Measurements from ENCODE around the gene ATP6V0C.

The ATP6V0C gene

DNA sequence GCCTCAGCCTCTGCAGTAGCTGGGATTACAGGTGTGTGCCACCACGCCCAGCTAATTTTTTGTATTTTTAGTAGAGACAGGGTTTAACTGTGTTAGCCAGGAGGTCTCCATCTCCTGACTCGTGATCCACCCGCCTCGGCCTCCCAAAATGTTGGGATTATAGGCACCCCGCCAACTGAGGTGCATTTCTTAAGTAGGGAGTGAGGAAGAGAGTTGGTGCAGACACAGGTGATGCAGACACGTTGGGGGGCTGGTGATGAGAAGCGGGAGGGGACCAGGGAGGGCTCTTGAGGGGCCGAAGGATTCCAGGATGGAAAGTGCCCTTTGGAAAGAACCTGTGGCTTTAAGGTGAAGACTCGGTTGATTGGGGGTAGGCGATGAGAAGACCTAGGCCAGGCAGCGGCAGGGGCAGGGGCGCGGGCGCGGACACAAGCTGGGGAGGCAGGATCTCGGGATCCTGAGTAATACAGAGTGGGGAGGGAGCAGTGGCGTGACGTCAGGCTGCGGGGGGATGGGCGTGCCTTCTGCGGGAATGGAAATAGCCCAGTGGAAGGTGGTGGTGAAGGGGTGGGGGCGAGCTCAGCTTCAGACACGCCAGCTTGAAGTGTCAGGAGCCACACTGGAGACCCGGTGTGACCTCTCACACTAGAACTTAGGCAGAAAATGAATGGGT lies 2.5 kb upstream of the ATP6V0C start:
- no peak for DNase-seq (ENCODE audit: low spot score)

DNA sequence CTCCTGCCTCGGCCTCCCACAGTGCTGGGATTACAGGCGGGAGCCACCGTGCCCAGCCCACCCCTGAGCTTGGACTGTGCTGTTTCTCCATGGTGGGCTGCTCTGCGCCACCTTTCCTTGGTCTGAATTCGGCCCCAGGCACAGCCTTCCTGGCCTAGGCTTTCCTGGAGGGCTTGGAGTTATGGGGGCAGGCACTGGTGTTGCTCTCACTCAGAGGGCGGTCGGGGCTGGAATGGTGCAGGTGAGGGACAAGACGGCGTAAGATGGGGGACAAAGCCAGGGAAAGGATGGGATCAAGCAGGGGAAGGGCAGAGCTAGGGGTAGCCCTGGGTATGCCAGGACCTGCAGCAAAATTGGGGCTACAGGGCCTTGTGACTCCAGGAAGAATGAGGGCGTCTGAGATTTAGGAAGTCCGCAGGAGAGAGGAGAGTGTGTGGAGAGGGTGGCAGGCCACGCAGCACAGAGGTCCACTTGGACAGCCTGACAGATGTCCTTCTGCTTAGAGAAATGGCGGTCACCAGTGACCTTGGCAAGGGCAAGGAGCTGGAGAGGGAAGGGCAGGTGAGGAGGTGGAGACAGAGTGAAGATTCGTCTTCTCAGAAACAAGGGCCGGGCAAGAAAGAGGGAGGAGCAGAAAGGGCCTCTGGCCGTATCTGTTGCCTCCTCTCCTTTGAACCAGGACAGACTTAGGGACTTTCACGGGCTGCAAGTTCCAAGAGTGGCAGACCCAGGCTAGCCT lies 1.6 kb upstream of the ATP6V0C start:
- DNase-seq (ENCODE audit: low spot score), result no peak

DNA sequence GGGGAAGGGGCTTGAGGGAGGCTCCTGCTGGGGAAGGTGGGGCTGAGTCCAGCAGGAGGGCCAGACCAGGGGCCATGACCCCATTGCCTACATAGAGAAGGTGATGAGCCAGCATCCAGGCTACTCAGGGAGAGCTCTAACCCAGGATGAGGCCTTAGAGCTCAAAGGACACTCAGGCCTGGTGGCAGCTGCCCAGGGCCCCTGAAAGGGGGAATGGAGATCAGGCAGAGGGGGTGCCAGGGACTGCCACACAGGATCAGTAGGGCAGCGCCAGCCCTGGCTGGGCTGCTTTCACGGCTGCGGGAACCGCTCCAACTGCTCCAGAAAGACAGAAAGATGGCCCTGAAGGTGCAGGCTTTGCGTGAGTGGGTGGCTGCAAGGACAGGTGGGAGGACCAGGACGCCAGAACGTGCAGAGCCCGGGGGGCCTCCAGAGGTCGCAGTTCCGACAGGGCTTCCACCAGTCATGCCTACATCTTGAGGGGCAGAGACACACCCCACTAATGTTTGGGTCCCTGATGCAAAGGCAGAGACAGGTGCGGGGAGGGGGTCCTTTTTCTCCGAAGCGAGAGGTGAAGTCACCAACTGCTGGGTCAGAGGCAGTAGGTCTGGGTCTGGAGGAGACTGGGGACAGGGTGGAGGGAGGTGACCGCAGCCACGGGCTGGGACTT lies 882 bp upstream of the ATP6V0C start:
- DNase-seq (ENCODE audit: low spot score), result peak; percentile 43

DNA sequence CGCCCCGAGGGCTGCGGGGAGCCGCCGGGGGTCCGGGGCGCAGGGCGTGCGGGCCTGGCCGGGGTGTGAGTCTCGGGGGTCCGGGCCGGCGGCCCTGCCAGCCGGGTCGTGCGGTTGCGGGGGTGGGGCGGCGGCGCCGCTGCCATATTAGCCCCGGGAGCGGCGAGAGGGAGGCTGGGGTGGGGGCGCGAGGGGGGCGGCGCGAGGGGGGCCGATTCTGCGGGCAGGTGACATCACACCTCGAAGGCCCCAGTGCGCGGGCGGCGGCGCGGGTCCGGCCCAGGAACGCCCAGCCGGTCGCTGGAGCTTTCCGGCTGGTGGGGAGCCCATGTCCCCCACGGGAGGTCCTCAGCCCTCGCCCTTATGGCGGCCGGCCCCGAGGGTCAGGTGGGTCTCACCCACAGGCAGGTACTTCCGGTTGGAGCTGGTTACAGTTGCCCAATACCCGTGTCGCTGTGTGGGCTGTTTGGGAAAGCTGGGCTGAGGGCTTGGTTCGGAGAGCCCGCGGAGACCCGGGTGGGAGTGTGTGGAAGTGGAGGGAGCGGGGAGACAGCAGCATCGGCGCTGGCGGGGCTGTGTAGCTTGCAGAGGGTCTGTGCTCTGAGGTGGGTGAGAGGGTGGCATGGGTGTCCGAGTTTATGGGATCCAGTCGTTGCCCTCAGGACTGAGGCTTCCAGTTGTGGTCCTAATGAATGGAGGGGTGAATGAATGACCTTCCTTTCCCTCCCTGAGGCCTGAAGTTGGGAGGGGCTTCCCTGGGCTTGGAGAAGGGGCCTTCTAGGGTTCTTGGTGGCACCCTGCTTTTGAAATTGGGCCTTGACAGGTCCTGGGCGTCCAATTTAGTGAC lies 804 bp downstream of the ATP6V0C start:
- DNase-seq (ENCODE audit: low spot score), result peak; percentile 63

DNA sequence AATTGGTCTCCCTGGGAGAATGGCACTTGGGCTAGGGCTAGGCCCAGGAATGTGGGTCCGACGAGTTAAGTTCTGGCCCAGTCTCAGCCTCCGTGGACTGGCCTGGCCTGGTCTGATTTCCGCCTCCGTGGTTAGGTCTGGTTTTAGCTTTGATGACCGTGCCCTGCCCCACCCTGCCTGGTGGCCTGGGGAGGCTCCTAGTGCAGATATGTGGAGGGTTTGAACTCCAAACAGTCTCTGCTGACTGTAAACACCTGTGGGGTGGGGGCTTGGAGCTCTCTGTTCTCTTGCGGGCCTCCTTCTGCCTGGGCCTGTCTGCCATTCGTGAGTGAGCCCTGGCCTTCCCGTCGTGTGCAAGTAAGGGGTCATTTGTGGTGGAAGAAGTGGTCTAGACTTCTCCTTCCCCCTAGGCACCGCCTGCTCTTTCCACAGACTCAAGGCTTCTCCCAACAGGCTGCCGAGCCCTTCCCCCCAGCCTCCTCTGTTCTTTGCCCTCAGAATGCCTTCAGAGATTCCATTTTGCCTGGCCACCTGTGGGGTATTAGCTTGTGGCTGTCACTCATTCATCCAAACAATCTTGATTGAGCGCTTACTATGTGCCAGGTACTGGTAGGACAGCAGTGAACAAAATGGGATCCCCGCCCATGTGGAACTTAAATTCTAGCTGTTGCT lies 1.6 kb downstream of the ATP6V0C start:
- DNase-seq (ENCODE audit: low spot score), result peak; percentile 78

DNA sequence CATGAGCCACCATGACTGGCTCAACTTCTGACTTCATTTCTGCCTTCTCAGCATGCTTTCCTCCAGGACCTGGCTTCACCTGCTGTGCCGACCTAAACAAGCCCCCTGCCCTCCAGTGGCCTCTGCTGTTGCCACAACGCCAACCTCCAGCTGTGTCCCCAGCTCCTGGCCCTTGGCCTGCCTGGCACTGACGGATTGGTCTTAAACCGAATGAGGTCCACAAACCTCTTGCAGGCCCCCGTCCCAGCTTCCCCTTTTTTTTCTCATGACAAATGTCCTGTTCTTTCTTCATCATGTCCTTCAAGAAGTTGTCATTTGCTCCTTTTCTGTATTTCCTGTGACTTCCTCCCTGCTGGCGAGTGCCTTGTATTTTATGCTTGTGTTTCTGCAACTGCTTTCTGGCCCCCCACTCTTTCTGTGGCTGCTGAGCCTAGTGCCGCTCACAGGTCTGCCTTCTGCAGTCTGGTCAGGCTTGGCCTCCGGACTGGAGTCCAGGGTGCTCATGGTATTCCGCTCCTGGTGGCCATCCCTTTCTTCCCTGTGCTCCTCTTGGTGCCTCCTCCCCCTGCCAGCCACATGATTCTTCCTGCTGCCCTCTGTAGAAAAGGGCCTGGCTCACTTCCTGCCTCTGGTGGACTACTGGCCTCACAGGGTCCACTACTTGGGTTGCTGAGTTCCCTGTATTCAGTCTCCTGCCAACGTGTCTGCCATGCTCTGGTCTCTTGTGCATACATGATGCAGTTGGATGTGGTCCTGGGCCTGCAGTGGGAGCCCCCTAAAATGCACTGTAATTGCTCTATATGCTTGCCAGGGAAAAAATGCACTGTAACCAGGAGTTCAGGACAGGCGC lies 2.9 kb downstream of the ATP6V0C start:
- DNase-seq (ENCODE audit: low spot score), result peak; percentile 39

DNA sequence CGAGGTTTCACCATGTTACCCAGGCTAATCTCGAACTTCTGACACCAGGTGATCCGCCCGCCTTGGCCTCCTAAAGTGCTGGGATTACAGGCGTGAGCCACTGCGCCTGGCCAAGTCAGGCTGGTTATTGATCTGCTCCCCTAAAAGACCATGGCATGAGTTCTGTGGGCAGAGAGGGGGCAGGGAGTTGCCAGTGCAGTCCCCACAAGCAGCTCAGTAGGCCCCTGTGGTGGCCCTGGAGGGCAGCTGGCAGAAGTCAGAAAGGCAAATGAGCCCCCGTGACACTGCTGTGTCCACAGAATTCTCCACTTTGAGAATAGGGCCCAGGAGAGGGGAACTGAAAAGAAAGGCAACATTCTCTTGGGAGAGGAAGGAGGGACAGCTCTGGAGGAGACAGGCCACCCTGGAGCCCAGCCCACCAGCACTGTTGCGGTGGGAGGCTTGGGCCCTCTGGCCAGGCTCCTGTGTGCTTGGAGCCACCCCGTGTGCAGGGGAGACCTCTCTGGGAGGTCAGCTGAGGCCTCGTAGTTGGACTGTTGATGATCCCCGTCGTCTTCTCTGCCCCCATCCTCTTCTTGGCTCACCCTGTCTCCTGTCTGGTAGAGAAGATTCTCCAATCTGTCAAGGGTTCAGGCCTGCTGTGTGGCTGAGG lies 4.3 kb downstream of the ATP6V0C start:
- DNase-seq (ENCODE audit: low spot score), result no peak

DNA sequence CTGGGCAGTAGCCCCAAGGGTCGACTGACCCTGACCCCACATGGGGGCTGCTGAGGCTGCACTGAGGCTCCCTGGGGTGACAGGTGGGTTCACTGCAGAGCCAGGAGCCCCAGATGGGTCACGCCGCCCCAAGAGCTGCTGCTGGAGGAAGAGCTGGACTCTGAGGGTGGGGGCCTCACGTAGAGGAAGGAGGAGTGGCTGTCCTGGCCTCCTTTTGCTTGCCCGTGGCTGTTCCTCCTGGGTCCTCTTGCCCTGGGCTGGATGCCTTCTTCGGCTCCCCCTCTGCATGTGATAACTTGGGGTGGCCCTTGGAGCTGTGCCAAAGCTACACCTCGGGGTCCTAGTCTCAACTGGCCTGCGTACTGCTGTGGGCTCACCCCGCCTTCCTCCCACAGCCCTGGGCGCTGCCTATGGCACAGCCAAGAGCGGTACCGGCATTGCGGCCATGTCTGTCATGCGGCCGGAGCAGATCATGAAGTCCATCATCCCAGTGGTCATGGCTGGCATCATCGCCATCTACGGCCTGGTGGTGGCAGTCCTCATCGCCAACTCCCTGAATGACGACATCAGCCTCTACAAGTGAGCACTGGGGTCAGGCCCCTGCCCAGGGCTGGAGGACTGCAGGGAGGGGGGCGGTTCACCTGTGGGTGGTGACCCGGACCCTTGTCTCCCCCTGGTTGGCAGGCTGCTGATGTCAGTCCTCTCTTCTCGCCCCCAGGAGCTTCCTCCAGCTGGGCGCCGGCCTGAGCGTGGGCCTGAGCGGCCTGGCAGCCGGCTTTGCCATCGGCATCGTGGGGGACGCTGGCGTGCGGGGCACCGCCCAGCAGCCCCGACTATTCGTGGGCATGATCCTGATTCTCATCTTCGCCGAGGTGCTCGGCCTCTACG lies 5.3 kb downstream of the ATP6V0C start:
- peak; percentile 54 for DNase-seq (ENCODE audit: low spot score)

DNA sequence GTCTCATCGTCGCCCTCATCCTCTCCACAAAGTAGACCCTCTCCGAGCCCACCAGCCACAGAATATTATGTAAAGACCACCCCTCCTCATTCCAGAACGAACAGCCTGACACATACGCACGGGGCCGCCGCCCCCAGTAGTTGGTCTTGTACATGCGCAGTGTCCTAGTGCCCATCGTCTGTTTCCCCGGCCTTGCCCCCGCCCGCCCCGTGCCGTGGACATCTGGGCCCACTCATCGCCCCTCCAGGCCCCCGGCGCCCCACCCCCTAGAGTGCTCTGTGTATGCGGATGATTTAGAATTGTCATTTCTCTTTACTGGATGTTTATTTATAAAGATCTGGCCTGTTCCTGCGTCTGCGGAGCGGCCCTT lies 5.9 kb downstream of the ATP6V0C start:
- no peak for DNase-seq (ENCODE audit: low spot score)

DNA sequence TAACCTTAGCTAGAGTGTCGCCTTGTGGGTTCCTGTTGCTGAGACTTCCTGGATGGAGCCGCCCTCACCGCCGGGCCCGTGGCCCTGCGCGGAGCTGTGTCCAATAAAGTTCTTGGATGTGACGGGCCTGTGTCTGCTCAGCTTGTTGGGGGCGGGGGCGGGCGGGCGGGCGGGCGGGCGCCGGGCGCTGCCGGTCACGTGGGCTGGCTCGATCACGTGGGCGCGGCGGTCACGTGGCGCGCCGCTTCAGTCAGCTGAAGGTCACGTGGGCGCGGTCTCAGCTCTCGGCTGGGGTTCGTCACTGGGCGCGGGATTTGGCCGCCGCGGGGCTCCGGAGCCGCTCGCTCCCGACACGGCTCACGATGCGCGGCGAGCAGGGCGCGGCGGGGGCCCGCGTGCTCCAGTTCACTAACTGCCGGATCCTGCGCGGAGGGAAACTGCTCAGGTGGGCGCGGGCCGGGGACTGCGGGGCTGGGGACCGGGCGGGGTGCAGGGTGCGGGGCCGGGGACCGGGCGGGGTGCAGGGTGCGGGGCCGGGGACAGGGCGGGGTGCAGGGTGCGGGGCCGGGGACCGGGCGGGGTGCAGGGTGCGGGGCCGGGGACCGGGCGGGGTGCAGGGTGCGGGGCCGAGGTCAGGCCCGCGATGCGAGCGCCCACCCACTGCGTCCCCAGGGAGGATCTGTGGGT lies 6.5 kb downstream of the ATP6V0C start, which contains the start of gene AMDHD2:
Gene AMDHD2 (plus strand): TSS at position 275 of the 687 bp plus-strand sequence. CDS start 88 bp downstream, at position 363.
- DNase-seq (ENCODE audit: low spot score), result peak; percentile 94

DNA sequence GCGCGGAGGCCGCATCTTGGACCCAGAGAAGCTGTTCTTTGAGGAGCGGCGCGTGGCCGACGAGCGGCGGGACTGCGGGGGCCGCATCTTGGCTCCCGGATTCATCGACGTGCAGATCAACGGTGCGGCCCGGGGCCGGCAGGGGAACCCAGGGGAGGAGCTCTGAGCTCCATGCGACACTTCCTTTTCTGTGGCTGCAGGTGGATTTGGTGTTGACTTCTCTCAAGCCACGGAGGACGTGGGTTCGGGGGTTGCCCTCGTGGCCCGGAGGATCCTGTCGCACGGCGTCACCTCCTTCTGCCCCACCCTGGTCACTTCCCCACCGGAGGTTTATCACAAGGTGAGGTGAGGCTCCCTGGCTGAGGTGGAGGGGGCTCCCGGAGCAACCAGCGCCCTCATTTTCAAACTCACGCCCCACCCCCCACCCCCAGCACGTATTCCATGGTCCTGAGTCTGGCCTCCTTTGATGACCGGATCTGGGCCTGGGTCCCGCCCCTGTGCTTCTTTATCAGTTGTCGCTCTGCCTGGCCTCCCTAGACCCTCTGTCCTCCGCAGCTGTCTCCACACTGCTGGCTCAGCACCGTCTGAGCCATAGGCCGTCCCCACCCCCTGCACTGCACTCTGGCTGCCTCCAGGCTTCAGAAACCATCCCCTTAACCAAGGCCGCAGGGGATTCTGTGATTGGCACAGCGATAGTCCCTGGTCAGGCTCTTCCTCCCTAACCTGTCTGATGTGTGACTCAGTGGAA lies 7.2 kb downstream of the ATP6V0C start:
- peak; percentile 60 for DNase-seq (ENCODE audit: low spot score)

DNA sequence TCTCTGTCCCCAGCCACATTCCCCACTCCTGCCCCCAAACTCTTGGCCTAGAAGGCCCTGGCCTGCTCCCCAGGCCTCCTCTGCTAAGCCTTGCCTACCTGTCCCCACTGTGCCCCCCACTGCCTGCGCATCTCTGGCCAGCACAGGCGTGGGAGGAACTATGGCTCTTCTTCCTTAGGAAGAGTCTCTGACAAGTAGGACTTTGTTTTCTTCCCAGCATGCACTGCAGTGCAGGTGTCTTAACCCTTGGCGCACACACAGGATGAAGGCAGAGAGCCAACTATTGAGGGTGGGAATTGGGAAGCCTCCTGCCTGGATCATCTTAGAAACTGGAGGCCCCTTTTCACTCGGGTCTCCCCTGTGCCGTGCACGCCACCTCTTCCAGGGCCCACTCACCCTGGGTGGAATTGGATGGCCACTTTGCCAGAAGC lies 10.1 kb downstream of the ATP6V0C start:
- DNase-seq (ENCODE audit: low spot score), result no peak

DNA sequence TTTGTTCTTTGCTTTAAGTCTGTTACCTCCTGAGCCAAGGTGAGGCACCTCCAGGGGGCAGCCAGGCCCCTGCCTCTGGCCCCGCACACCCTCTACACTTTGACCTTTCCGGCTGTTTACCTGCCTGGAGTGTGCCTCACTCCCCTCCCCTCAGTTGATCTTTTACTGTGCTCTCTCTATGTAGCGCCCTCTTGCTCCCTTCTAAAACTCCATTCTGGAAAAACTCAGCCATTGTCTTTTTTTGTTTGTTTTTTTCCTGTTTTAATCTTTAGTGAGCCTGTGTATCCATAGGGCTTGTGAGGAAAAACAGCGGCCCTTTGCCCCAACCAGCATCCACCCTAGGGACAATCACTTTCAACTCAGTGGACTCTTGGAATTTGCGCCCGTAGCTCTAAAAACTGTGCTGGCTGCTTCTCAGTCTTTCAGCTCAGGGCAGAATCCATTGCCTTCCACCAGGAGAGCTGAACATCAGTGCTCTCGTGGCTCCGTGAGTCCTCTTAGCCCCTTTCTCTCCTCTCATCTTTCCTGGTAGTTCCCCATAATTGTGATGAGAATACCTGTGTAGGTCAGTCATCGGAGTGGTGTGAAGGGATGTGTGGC lies 10.7 kb downstream of the ATP6V0C start:
- no peak for DNase-seq (ENCODE audit: low spot score)

DNA sequence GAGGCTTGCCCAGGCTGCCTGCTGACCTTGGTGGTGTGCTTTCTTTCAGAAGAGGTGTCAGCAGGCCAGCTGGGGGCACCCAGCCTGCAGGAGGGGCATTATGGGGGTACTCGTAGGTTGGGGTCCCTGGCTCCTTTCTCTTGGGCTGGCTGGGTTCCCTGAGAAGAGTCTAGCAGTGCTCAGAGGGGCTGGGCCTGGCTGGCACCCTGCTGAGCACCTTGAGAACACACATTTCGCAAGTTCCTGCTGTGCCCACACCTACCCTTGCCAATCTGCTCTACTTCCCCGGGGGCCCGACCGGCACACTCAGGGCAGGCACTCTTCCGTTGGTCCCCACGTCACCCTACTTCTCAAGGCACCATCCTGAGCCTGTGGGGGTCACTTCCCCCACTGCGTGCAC lies 12.4 kb downstream of the ATP6V0C start:
- no peak for DNase-seq (ENCODE audit: low spot score)

DNA sequence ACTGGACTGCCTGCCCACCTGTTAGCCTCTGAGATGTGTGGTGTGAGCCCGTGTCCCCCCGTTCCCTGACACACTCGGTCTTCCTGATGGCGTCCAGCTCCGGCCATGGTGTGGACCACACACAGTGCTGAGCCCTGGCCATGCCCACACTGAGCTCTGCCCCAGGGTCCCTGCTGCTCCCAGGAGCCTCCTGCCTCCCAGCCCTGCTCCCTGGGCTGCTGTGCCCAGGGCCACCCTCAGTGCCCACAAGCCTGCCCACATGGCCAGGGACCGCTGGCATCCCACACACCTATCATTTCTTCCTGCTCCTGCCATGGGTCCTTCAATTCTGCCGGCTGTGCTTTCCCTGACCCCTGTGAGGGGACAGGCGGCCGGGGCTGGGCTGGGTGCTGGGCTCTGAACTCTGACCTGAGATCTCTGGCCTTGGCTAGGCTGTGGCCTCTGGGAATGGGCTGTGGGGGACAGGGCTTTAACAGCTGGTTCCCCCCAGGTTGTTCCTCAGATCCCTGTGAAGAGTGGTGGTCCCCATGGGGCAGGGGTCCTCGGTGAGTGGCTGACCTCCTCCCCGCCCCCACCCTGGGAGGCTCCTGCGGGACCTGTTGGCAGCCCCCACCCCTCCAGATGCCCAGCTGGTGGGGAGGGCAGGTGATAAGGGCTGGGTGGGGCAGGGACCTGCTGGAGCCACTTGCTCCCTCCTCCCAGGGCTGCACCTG lies 13.5 kb downstream of the ATP6V0C start:
- DNase-seq (ENCODE audit: low spot score), result no peak

DNA sequence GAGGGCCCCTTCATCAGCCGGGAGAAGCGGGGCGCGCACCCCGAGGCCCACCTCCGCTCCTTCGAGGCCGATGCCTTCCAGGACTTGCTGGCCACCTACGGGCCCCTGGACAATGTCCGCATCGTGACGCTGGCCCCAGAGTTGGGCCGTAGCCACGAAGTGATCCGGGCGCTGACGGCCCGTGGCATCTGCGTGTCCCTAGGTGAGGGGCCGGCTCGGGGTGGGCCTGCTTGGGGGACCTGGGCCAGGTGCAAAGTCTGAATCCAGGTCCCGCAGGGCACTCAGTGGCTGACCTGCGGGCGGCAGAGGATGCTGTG lies 14.0 kb downstream of the ATP6V0C start:
- DNase-seq (ENCODE audit: low spot score), result no peak
